Adrenal gland (tissue), 12 donors: Measurements from ENCODE around the gene RADIL. TPM values are rescaled to one million over a fixed set of nuclear protein-coding genes. Genes with fewer than 3 reads are reported as not detected.

Source experiments
- DNase-seq, 7 donors: peaks; one replicate each; pipeline ENCODE4 v3.0.0-alpha.2; 2019 to 2020
- H3K27ac ChIP-seq, 5 donors: fragments of 200-600 bp; sonication (generic) in 4 of 5; 1 replicate in 3 of 5; 2 replicates in 2 of 5; pipeline versions ENCODE4 v1.5.1 to v1.8.0; 2016 to 2020; ENCODE audit warnings: mild to moderate bottlenecking in 1 of 5
- H3K27me3 ChIP-seq: fragments of 200-600 bp; 2 replicates; pipeline ENCODE4 v1.8.0; 2021
- H3K36me3 ChIP-seq, 2 donors: fragments of 200-600 bp; replicated peaks in 1 of 2; 1 replicate in 1 of 2; 2 replicates in 1 of 2; pipeline versions ENCODE4 v1.5.1 to v1.8.0; 2018 to 2022
- H3K4me1 ChIP-seq, 2 donors: fragments of 200-600 bp; replicated peaks in 1 of 2; 1 replicate in 1 of 2; 2 replicates in 1 of 2; pipeline versions ENCODE4 v1.5.1 to v1.8.0; 2018 to 2021
- H3K4me3 ChIP-seq, 4 donors: fragments of 200-600 bp; sonication (generic) in 3 of 4; one replicate each; pipeline ENCODE4 v1.5.1; 2016 to 2018
- H3K9me3 ChIP-seq, 3 donors: fragments of 200-600 bp; sonication (generic) in 1 of 3; replicated peaks in 1 of 3; 1 replicate in 2 of 3; 2 replicates in 1 of 3; pipeline versions ENCODE4 v1.5.1 to v1.8.0; 2016 to 2021
- CTCF ChIP-seq, 6 experiments: fragments of 450-650 bp in 4 of 6; fragments of 200-600 bp in 2 of 6; sonication (generic) in 1 of 6; IDR thresholded peaks; 1 replicate in 5 of 6; 2 replicates in 1 of 6; pipeline versions ENCODE4 v1.5.1 to v1.8.0; 2016 to 2021; ENCODE audit warnings: antibody characterized with exemption in 6 of 6, mild to moderate bottlenecking in 2 of 6, moderate library complexity in 1 of 6
- POLR2A ChIP-seq, 2 donors: fragments of 450-650 bp; IDR thresholded peaks; one replicate each; pipeline ENCODE4 v1.6.1; 2017; ENCODE audit warnings: antibody characterized with exemption in 2 of 2, mild to moderate bottlenecking in 2 of 2, moderate library complexity in 1 of 2
- WGBS, 4 donors: extraction: QIAGEN DNeasy Blood & Tissue Kit in 2 of 4; methylation state at CpG; one replicate each; pipeline versions ENCODE4 v1.1.5 to v1.1.7; 2013 to 2017; 5-methylcytosine and 5-hydroxymethylcytosine counted together
- intact Hi-C, 2 donors: fragments of 100-400 bp; cut with DNase I; formaldehyde crosslinking; loops; one replicate each; pipeline versions ENCODE4 v1.14.1 to v1.15.0; 2022 to 2023
- polyA plus RNA-seq, 3 donors: library from polyadenylated mRNA; stranded (reverse); fragments of 200-250 nt in 2 of 3; fragments of 350-450 nt in 1 of 3; fragmentation: Illumina TruSeq in 1 of 3; extraction: RNeasy Lipid Tissue Mini Kit (QIAGEN cat#74804) in 1 of 3; gene quantifications; one replicate each; pipeline ENCODE4 v1.2.3, GENCODE V29; 2013 to 2014
- total RNA-seq, 9 donors: library from RNA; depleted of rRNA in 4 of 9; stranded (reverse); fragments of >200 nt in 4 of 9; fragments of 120-200 nt in 1 of 9; fragmentation: NEBNext Ultra II Directional in 1 of 9; extraction: Animal tissue kit (Norgen Biotek cat#: 25700) in 1 of 9; gene quantifications; one replicate each; pipeline versions ENCODE4 v1.1.0 to v1.2.4, GENCODE V29; 2013 to 2023
- donor health status: healthy with polysubstance abuse.
- donor health status: Bipolar disorder and iron deficiency.
- donor health status: DM: yes; HTN: yes; CAD: no.
- donor health status: DM: no; HTN: no; CAD: no.
- donor health status: DM: no; HTN: no; CAD: no.
- donor health status: DM: yes; HTN: yes; CAD: no.

The RADIL gene
- total and polyA plus RNA-seq, 12 donors, result 0.16 to 7.8 (median 1.4) TPM

- H3K4me1 ChIP-seq, result no peaks in the 10 kb centered on the region
- TF ChIP-seq POLR2A (IDR thresholded peaks at IDR 0.05), result no peak
- TF ChIP-seq CTCF (IDR thresholded peaks at IDR 0.05), result no peak
- H3K27me3 ChIP-seq, result no peaks in the 10 kb centered on the region
- 40 to 93% (median 82%) methylated on average over 1 of the region's 1 CpG for WGBS, 4 donors
- no peak overlapping the region for H3K4me3 ChIP-seq
- H3K36me3 ChIP-seq, result no peaks in the 10 kb centered on the region
- no peak overlapping the region for H3K27ac ChIP-seq
- DNase-seq, result no peak
- no peaks in the 10 kb centered on the region for H3K9me3 ChIP-seq
- intact Hi-C loops, result no loop called here
Observed at GRCh38 chr7:4906682-4907081, 23.2 kb upstream of the RADIL start.

GRCh38 chr7:4905171-4905570 is 21.7 kb upstream of the RADIL start:
- TF ChIP-seq POLR2A (IDR thresholded peaks at IDR 0.05) (no peak), CTCF (IDR thresholded peaks at IDR 0.05) (no peak)
- DNase-seq, result no peak
- 45 to 73% (median 66%) methylated on average over 1 of the region's 1 CpG for WGBS, 4 donors
- Histone ChIP-seq H3K9me3 (no peaks in the 10 kb centered on the region), H3K36me3 (no peaks in the 10 kb centered on the region), H3K27me3 (no peaks in the 10 kb centered on the region), H3K4me1 (no peaks in the 10 kb centered on the region), H3K4me3 (no peak overlapping the region), H3K27ac (no peak overlapping the region)
- intact Hi-C loops, result no loop called here

- H3K36me3 ChIP-seq, result no peaks in the 10 kb centered on the region
- no peak overlapping the region for H3K27ac ChIP-seq
- DNase-seq, result no peak
- H3K4me1 ChIP-seq, result no peaks in the 10 kb centered on the region
- H3K9me3 ChIP-seq, result no peaks in the 10 kb centered on the region
- TF ChIP-seq POLR2A (IDR thresholded peaks at IDR 0.05), result no peak
- no peak for TF ChIP-seq CTCF (IDR thresholded peaks at IDR 0.05)
- H3K27me3 ChIP-seq, result no peaks in the 10 kb centered on the region
- no peak overlapping the region for H3K4me3 ChIP-seq
- intact Hi-C loops, result no loop called here
Observed at GRCh38 chr7:4904346-4904745, 20.8 kb upstream of the RADIL start.

GRCh38 chr7:4895766-4896165 is 12.2 kb upstream of the RADIL start:
- TF ChIP-seq POLR2A (IDR thresholded peaks at IDR 0.05) (no peak), CTCF (IDR thresholded peaks at IDR 0.05) (no peak)
- H3K4me3 ChIP-seq, result no peak overlapping the region
- no peaks in the 10 kb centered on the region for H3K36me3 ChIP-seq
- H3K9me3 ChIP-seq, result no peaks in the 10 kb centered on the region
- H3K27me3 ChIP-seq, result no peaks in the 10 kb centered on the region
- no peaks in the 10 kb centered on the region for H3K4me1 ChIP-seq
- intact Hi-C loops, result no loop called here
- no peak overlapping the region for H3K27ac ChIP-seq
- WGBS, 4 donors, result 81 to 85% (median 82%) methylated on average over 11 of the region's 11 CpGs
- DNase-seq, result no peak
